ENCODE data around the gene RP2. TPM values are rescaled to one million over a fixed set of nuclear protein-coding genes. Genes with fewer than 3 reads are reported as not detected.

Gene RP2
- total and polyA plus RNA-seq, 9 of the 15 experiments (the other 6 are each of a cell fraction or from before 2014, with no cell fraction given) = 2.0 to 6.9 (median 3.5) TPM

DNA sequence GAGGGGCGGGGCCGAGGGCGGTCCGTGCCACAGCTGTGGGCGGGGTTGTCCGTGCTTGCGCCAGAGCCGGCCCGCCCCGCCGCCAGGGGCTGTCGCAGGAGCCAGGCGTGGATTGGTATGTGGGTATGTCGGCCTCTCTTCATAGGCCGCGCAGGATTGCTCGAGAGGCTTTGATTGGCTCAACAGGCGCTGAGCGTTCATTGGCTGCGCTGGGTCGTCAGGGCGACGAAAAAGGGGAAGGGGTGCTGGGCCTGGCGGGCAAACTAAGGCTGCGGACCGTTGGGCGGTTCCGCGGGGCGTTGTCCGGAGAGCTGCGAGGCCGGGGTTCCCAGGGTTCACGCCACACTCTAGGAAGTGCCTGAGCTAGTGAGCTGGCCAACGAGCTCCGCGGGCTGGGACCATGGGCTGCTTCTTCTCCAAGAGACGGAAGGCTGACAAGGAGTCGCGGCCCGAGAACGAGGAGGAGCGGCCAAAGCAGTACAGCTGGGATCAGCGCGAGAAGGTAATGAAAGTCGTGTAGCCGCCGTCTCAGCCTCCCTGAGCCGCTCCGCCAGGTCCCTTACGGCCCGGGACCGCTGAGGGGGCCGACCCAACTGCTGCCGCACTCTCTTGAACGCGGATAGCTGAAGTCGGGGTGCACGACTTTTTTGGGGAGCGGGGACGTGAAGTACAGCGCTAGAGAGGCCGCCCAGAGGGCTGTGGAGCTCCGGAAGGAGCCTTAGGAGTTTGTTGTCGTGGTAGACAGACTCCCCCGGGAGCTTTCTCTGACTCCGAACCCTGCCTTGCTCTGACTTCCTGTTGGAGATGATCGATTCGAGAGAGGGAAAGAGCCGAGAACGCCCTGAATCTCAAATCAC lies at the start of gene RP2 (continued):
- peak in 1 of 3 experiments; percentile 68; a peak in 2 of 6 replicates for TF ChIP-seq ZBTB11 (CRISPR knock-in tag; IDR thresholded peaks at IDR 0.05)
- TF ChIP-seq CEBPB (tag; IDR thresholded peaks at IDR 0.05) = peak; percentile 49
- TF ChIP-seq HMGN3 (IDR thresholded peaks at IDR 0.05; ENCODE audit: borderline replicate concordance, extremely low read depth, insufficient read length, low read depth, low read length) = no peak
- no peak for TF ChIP-seq SLC30A9 (CRISPR knock-in tag; IDR thresholded peaks at IDR 0.05)
- 0 out of 2 replicates have a peak, but pooled peaks have one; percentile 13 for TF ChIP-seq JUND (IDR thresholded peaks at IDR 0.05; ENCODE audit: borderline replicate concordance, low read depth, low read length)
- TF ChIP-seq JUND (tag; IDR thresholded peaks at IDR 0.05; ENCODE audit: borderline replicate concordance, low read depth, low read length) = no peak
- TF ChIP-seq RAD21 (CRISPR knock-in tag; conservative IDR thresholded peaks at IDR 0.05 in 1 of 2, IDR thresholded peaks at IDR 0.05 in 1 of 2) = no peak
- TF ChIP-seq FUS (optimal IDR thresholded peaks at IDR 0.05; ENCODE audit: low read depth, low read length) = no peak
- TF ChIP-seq NBN (IDR thresholded peaks at IDR 0.05; ENCODE audit: low read depth) = no peak
- TF ChIP-seq KDM5B (IDR thresholded peaks at IDR 0.05; ENCODE audit: insufficient replicate concordance, low read depth, low read length) = no peak
- TF ChIP-seq MXI1 (IDR thresholded peaks at IDR 0.05; ENCODE audit: low read depth, low read length) = peak; percentile 82
- peak; percentile 79 for TF ChIP-seq MBD2 (IDR thresholded peaks at IDR 0.05; ENCODE audit: borderline replicate concordance, low read depth)
- peak; percentile 77 for TF ChIP-seq ZFX (CRISPR knock-in tag; IDR thresholded peaks at IDR 0.05)
- no peak for TF ChIP-seq ZNF589 (CRISPR knock-in tag; IDR thresholded peaks at IDR 0.05; ENCODE audit: low read depth)
- TF ChIP-seq POLR2G (IDR thresholded peaks at IDR 0.05; ENCODE audit: low read depth, low read length) = peak; percentile 84
- TF ChIP-seq ZBTB7A (IDR thresholded peaks at IDR 0.05; ENCODE audit: borderline replicate concordance, control insufficient read depth, low read depth, low read length) = peak; percentile 65; the same call in 1 of the 2 replicates
- no peak for TF ChIP-seq ZNF253 (CRISPR knock-in tag; conservative IDR thresholded peaks at IDR 0.05)
- TF ChIP-seq ILK (tag; IDR thresholded peaks at IDR 0.05; ENCODE audit: borderline replicate concordance, low read depth) = no peak
- TF ChIP-seq, protein P1, sequence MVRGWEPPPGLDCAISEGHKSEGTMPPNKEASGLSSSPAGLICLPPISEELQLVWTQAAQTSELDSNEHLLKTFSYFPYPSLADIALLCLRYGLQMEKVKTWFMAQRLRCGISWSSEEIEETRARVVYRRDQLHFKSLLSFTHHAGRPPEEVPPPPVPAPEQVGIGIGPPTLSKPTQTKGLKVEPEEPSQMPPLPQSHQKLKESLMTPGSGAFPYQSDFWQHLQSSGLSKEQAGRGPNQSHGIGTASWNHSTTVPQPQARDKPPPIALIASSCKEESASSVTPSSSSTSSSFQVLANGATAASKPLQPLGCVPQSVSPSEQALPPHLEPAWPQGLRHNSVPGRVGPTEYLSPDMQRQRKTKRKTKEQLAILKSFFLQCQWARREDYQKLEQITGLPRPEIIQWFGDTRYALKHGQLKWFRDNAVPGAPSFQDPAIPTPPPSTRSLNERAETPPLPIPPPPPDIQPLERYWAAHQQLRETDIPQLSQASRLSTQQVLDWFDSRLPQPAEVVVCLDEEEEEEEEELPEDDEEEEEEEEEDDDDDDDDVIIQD (CRISPR knock-in tag; IDR thresholded peaks at IDR 0.05) = no peak
- no peak for TF ChIP-seq GABPB2 (CRISPR knock-in tag; conservative IDR thresholded peaks at IDR 0.05)
- TF ChIP-seq IRF2 (CRISPR knock-in tag; IDR thresholded peaks at IDR 0.05) = no peak

All from K562 (cell line).